ENCODE results near the gene ACTR6.
A peak's percentile ranks its signal among the peaks of the same experiment; 100 is the strongest.

Gene ACTR6

DNA sequence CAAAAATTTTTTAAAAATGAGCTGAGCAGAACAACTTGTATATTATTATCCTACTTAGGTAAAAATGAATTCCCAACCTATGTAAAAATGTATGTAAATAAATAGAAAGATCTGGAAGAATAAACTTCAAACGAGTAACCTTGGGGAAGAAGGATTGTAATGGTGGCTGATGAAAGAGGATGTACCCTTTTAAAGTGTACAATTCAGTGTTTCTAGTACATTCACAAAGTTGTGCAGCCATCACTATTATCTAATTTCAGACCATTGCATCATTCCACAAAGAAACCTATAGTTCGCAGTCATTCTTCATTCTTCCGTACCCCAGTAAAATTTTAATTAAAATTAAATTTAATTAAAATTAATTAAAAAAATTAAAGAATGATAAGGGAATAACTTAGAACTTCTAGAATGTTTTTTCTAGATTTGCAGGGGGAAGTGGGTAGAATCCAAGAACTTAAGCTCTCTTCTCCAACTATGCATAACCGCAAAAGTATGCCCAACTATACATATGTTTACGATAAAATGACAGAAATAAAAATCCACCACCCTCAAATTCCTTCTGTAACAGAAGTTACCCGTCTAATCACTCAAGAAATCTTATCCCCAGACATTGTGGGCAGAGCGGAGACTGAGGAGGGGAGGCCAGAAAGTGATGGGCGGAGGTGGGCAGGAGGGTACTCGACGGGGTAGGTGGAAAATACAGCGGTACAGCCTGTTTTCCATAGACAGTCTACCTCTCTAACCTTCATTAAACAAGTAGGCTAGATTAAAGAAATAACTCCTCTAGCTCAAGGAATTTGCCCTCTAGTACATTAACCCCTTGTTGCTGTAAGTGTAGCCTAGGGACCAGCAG lies 65.3 kb downstream of the ACTR6 start (continued):
- TF ChIP-seq, protein P1, sequence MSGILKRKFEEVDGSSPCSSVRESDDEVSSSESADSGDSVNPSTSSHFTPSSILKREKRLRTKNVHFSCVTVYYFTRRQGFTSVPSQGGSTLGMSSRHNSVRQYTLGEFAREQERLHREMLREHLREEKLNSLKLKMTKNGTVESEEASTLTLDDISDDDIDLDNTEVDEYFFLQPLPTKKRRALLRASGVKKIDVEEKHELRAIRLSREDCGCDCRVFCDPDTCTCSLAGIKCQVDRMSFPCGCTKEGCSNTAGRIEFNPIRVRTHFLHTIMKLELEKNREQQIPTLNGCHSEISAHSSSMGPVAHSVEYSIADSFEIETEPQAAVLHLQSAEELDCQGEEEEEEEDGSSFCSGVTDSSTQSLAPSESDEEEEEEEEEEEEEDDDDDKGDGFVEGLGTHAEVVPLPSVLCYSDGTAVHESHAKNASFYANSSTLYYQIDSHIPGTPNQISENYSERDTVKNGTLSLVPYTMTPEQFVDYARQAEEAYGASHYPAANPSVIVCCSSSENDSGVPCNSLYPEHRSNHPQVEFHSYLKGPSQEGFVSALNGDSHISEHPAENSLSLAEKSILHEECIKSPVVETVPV (CRISPR knock-in tag; IDR thresholded peaks at IDR 0.05) = no peak
- TF ChIP-seq, protein P2, sequence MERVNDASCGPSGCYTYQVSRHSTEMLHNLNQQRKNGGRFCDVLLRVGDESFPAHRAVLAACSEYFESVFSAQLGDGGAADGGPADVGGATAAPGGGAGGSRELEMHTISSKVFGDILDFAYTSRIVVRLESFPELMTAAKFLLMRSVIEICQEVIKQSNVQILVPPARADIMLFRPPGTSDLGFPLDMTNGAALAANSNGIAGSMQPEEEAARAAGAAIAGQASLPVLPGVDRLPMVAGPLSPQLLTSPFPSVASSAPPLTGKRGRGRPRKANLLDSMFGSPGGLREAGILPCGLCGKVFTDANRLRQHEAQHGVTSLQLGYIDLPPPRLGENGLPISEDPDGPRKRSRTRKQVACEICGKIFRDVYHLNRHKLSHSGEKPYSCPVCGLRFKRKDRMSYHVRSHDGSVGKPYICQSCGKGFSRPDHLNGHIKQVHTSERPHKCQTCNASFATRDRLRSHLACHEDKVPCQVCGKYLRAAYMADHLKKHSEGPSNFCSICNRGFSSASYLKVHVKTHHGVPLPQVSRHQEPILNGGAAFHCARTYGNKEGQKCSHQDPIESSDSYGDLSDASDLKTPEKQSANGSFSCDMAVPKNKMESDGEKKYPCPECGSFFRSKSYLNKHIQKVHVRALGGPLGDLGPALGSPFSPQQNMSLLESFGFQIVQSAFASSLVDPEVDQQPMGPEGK (CRISPR knock-in tag; IDR thresholded peaks at IDR 0.05; ENCODE audit: borderline replicate concordance) = no peak
- TF ChIP-seq CSDC2 (CRISPR knock-in tag; IDR thresholded peaks at IDR 0.05) = no peak
- no peak for TF ChIP-seq GLIS3 (CRISPR knock-in tag; IDR thresholded peaks at IDR 0.05)

GRCh38 chr12:100266585-100266834 lies 65.9 kb downstream of the ACTR6 start:
- TF ChIP-seq ZC3H10 (CRISPR knock-in tag; IDR thresholded peaks at IDR 0.05) (no peak), CSDC2 (CRISPR knock-in tag; IDR thresholded peaks at IDR 0.05) (no peak), ZFP30 (CRISPR knock-in tag; IDR thresholded peaks at IDR 0.05) (no peak), TOX (CRISPR knock-in tag; IDR thresholded peaks at IDR 0.05; ENCODE audit: borderline replicate concordance) (no peak)
- TF ChIP-seq, protein P2 (CRISPR knock-in tag; IDR thresholded peaks at IDR 0.05; ENCODE audit: borderline replicate concordance) = no peak
- peak; percentile 89 for ATAC-seq

- peak; percentile 86 for ATAC-seq
- TF ChIP-seq CSDC2 (CRISPR knock-in tag; IDR thresholded peaks at IDR 0.05) (no peak), ISL1 (CRISPR knock-in tag; IDR thresholded peaks at IDR 0.05) (no peak), ARNTL (CRISPR knock-in tag; IDR thresholded peaks at IDR 0.05; ENCODE audit: borderline replicate concordance, low read depth) (no peak), PPARA (CRISPR knock-in tag; IDR thresholded peaks at IDR 0.05; ENCODE audit: borderline replicate concordance) (0 out of 2 replicates have a peak, but pooled peaks have one; percentile 38), GLIS3 (CRISPR knock-in tag; IDR thresholded peaks at IDR 0.05) (no peak), BACH2 (CRISPR knock-in tag; IDR thresholded peaks at IDR 0.05; ENCODE audit: borderline replicate concordance) (no peak), TSHZ2 (CRISPR knock-in tag; IDR thresholded peaks at IDR 0.05) (no peak), ZNF8 (CRISPR knock-in tag; IDR thresholded peaks at IDR 0.05) (no peak)
- TF ChIP-seq, protein P2 (CRISPR knock-in tag; IDR thresholded peaks at IDR 0.05; ENCODE audit: borderline replicate concordance) = peak; percentile 28; the same call in 1 of the 2 replicates
- TF ChIP-seq, protein P3, sequence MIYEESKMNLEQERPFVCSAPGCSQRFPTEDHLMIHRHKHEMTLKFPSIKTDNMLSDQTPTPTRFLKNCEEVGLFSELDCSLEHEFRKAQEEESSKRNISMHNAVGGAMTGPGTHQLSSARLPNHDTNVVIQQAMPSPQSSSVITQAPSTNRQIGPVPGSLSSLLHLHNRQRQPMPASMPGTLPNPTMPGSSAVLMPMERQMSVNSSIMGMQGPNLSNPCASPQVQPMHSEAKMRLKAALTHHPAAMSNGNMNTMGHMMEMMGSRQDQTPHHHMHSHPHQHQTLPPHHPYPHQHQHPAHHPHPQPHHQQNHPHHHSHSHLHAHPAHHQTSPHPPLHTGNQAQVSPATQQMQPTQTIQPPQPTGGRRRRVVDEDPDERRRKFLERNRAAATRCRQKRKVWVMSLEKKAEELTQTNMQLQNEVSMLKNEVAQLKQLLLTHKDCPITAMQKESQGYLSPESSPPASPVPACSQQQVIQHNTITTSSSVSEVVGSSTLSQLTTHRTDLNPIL (CRISPR knock-in tag; IDR thresholded peaks at IDR 0.05; ENCODE audit: low read depth) = peak; percentile 12; the same call in 1 of the 2 replicates
Observed at GRCh38 chr12:100266835-100267602, 66.4 kb downstream of the ACTR6 start, which contains the start of the genes DEPDC4 and SCYL2. Gene DEPDC4, minus strand, starts transcription at chr12:100267079. Its CDS starts 3 bp downstream, at chr12:100267076. Gene SCYL2, plus strand, starts transcription at chr12:100267177. Its CDS starts 15,794 bp downstream, at chr12:100282971.
